ENCODE data around the gene ALDH3A1.

The ALDH3A1 gene

DNA sequence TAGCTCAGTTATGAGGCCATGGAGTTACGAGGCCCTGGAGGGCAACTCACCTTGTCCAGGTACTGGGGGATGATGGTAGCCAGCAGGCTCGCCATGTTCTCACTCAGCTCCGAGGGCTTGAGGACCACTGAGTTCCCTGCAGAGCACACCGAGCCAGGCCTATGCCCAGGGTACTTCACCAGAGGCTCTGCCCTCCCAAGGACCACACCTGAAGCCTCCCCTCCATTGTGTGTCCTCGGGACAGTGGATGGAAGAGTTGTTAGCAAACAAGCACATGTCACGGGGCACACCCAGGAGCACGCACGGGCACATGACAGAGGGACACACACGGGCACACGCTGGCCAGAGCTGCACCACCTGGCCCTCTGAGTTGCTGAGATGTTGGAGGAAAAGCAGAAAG, 5.6 kb downstream of the ALDH3A1 start:
- DNase-seq (ENCODE audit: low read depth in 3 of 3, low spot score in 1 of 3), result no peak

- DNase-seq (ENCODE audit: low read depth in 3 of 3, low spot score in 1 of 3), result no peak
Observed at GRCh38 chr17:19741832-19742457, 6.2 kb downstream of the ALDH3A1 start.

DNA sequence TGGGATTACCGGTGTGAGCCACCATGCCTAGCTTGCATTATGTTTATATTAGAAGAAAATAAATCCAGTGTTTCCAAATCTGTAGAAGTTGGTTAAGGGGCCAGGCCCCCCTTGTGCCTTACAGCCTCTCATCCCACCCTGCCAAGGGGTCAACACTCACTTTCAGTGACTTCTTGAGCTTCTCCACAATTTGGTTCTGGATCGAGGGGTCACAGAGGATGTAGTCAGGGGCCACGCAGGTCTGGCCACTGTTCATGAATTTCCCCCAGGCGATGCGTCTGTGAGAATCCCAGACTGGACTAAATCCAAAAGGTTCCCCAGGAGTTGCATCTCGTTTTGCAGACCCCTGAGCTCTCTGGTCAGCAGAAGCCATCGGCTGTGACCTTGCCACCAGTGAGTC, 7.2 kb downstream of the ALDH3A1 start:
- DNase-seq (ENCODE audit: low read depth in 3 of 3, low spot score in 1 of 3), result no peak

DNA sequence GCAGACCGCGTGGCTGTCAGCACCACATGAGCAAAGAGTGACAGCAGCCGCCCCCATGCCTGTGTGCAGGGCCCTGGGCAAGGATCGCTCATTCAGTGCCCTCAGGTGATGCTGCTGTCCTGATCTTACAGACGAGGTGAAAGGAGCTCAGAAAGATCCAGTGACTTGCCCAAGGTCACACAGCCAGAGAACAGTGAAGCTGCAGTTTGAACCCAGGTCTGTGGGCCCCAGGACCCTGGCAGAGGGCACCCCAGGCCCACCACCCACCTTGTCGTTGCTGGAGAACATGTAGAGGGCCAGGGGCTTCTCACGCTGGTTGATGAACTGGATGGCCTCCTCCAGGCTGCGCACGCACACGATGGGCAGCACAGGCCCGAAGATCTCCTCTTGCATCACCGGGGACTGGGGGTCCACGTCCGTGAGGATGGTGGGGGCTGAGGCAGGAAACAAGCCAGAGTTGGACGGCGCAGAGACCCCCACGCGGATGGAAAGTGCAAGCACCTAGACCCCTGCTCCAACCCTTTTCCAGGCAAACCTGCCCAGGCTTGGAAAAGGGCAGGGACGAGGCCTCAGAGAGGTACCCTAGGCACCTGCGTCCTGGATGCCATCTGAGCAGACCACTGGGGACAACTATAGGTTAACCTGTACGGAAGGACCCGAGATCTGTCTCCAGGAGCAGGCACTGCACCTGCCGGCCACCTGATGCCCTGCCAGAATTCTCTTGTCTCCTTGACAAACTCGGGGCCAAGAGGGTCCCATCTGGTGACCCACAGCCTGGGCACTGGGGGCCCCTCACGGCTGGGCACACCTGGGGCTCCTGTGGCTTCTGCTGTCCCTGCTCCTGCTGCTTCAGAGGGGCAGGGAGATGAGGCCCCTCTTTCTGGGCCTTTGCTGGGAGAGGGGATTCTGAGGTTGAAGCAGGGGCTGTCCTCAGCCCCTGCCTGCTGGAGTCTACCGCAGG, 8.6 kb downstream of the ALDH3A1 start:
- DNase-seq (ENCODE audit: low read depth in 3 of 3, low spot score in 1 of 3), result no peak

DNA sequence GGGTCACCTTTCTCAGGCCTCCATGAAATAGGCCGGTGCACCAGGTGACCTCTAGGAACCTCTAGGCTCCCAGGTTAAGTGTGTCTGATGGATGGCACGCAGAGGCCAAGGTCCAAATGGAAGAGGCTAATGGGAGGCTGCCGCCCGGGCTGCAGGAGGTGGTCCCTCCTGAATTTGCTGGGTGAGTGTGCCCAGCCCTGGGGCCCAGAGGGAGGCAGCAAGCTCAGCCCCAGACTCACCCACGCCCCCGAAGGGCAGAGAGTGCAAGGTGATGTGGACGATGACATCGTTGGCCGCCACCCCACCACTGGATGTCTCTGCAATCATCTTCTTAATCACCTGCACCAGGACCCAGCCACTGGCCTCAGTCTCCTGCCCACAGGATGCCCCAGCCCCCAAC, 9.3 kb downstream of the ALDH3A1 start:
- no peak for DNase-seq (ENCODE audit: low read depth in 3 of 3, low spot score in 1 of 3)

- no peak for DNase-seq (ENCODE audit: low read depth in 3 of 3, low spot score in 1 of 3)
Observed at GRCh38 chr17:19738073-19738449, 10.0 kb downstream of the ALDH3A1 start.

DNA sequence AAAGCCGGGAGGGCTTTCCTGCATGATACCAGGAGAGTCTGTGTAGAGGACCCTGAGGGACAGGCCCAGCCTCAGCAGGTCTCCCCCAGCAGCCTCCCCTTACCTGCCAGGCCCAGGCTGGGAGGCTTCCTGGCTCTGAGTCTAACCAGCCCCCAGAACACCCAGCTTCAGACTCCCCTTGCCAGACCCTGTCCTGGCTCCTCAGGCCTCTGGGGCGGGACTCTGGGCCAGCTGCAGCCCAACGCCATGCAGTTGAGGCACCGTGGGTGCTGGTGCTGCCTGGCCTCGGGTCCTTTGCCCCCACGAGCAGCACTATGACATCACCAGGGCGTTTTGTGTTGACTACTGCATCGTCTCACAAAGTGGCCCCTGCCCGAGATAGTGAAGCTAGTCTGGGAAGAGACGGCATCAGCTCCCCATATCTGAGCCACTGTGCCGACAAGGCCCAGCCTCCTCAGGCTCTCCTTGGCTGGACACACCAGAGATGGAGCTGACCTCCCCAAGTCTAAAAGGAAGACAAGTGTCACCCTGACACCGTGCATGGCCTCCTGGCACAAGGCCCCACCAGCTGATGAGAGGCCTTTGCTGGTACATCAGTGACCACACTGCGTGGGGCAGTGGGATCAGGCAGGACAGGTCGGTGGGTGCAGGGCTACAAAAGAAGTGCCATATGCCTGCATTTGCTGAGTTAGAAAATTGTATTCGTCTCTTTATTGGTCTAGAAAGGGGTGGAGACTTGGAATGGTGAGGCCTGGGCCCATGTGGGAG, 10.6 kb downstream of the ALDH3A1 start:
- DNase-seq (ENCODE audit: low read depth in 3 of 3, low spot score in 1 of 3), result no peak

GRCh38 chr17:19736071-19736470, 12.0 kb downstream of the ALDH3A1 start:
- DNase-seq (ENCODE audit: low read depth in 3 of 3, low spot score in 1 of 3), result no peak

- DNase-seq (ENCODE audit: low read depth in 3 of 3, low spot score in 1 of 3), result no peak
Observed at GRCh38 chr17:19733953-19734526, 14.1 kb downstream of the ALDH3A1 start.

DNA sequence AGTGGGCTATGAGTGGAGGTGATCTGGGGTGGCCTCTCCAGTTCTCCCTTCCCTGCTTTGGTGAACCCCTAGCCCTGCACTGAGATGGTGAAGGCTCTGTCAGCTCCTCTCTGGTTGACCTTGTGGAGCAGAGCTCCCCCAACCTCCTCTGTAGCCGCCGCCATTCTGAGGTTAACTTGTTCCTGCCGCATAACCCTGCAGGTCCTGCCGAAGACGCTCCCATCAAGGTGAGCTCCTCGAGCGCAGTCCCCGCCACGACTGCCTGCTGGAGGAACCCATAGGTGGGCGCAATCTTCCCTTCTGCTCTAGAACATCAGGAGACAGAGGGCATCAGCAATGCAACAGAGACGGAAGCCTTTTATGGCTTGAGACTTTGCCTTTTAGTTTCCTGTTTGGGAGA, 16.5 kb downstream of the ALDH3A1 start:
- DNase-seq (ENCODE audit: low read depth in 3 of 3, low spot score in 1 of 3), result no peak

- DNase-seq (ENCODE audit: low read depth in 3 of 3, low spot score in 1 of 3), result no peak
Observed at GRCh38 chr17:19730843-19731242, 17.3 kb downstream of the ALDH3A1 start.

DNA sequence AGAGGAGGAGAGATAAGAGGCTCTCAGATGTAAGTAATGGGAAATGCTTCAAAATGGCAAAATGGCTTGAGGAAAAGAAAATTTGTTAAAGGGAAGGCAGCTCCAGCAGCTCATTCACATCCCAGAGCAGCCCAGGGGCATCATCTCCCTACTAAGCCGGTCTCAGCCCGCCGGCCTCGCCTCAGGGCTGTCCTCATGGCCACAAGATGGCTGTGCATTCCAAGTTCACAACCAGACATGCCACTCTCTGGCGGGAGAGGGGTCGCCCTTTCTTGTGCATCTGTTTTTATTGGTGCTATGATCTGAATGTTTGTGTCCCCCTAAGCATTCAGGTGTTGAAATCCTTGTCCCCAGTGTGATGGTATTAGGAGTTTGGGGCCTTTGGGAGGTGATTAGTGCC, 18.2 kb downstream of the ALDH3A1 start:
- DNase-seq (ENCODE audit: low read depth in 3 of 3, low spot score in 1 of 3), result no peak

GRCh38 chr17:19728084-19728495, 20.0 kb downstream of the ALDH3A1 start:
- no peak for DNase-seq (ENCODE audit: low read depth in 3 of 3, low spot score in 1 of 3)

DNA sequence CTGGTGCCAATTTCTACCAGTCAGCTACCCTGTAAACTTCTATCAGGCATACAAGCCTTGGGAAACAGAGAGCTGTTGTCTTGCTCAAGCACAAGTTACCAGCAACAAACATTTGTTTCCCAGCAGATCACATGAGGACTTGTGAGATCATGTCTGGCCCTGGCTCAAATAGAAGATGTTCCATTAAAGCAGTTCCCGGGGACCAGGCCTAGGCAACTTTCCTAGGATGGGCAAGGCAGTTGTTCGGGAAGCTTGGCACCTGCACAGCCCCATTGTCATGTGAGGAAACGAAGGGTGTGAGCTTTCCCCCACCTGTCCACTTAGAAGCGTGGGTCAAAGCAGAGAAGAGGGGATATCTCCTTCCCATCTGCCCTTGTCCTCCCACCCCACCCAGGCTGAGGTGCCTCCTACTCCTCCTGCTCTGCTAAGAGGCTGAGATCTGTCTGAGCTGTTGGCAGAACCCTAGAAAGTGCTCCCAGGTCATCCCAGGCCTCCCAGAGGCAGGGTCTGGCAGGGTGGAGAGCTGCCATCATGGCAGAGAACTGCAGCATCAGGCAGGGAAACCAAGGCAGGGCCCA, 20.5 kb downstream of the ALDH3A1 start:
- no peak for DNase-seq (ENCODE audit: low read depth in 3 of 3, low spot score in 1 of 3)

DNA sequence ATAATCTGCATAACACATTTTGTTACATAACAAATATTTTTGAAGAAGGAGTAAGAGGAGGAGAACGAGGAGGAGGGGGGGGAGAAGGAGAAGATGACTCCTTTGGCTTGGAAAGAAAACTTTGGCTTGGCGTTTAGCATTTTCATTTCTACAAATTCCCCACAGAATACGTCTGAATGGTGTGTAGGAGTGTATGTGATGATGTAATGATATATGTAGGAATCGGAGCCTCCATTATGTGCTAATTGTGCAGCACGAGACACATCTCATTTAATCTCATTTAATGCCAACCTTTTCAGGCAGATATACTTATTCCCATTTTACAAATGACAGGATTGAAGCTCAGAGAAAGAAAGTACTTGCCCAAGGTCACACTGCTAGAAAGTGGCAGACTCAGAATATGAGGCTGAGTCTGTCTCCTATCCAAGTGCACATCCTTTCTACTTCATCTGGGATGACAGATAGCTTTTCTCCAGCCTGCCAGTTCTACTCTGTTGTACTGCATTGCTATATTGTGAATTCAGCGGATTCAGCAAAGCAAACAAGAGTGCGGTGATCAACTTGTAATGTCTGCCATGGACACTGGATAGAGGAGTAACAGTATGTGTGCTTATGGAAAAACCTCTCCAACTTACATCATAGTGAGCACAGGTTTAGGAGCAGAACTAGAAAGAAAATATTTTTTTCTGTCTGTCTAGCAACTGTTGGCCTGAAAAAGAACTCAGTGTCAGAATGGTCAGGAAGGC, 21.3 kb downstream of the ALDH3A1 start:
- no peak for DNase-seq (ENCODE audit: low read depth in 3 of 3, low spot score in 1 of 3)

GRCh38 chr17:19725486-19725885, 22.6 kb downstream of the ALDH3A1 start:
- DNase-seq (ENCODE audit: low read depth in 3 of 3, low spot score in 1 of 3), result no peak

- DNase-seq (ENCODE audit: low read depth in 3 of 3, low spot score in 1 of 3), result peak in 2 of 3 donors; percentile 5 to 25
Observed at GRCh38 chr17:19724501-19725420, 23.3 kb downstream of the ALDH3A1 start.

- DNase-seq (ENCODE audit: low read depth in 3 of 3, low spot score in 1 of 3), result no peak
Observed at GRCh38 chr17:19723964-19724363, 24.1 kb downstream of the ALDH3A1 start.
